GM06990 (cell line): ENCODE data around the gene YAP1.

Source experiments
- DNase-seq: peaks from one replicate; pipeline ENCODE4 v3.0.0-alpha.2; 2011; ENCODE audit not compliant: insufficient read length; ENCODE audit errors: extremely low read depth
- H3K27me3 ChIP-seq: replicated peaks from 2 replicates; pipeline ENCODE4 v1.6.0; 2011; ENCODE audit warnings: low read length; ENCODE audit not compliant: control insufficient read depth, insufficient read depth
- H3K36me3 ChIP-seq: 2 replicates; pipeline ENCODE4 v1.5.1; 2011; ENCODE audit warnings: low read length; ENCODE audit not compliant: control insufficient read depth, insufficient read depth
- H3K4me3 ChIP-seq: replicated peaks from 2 replicates; pipeline ENCODE4 v1.5.1; 2011; ENCODE audit warnings: low read depth, mild to moderate bottlenecking, control low read depth, low read length
- CTCF ChIP-seq: IDR thresholded peaks from 2 replicates; pipeline ENCODE4 v1.5.1; 2011; ENCODE audit warnings: low read length, control low read depth, mild to moderate bottlenecking, inconsistent platforms; ENCODE audit not compliant: insufficient read depth, poor library complexity, severe bottlenecking

The YAP1 gene

GRCh38 chr11:102071497-102072472 is 38.5 kb upstream of the YAP1 start:
- no peak for TF ChIP-seq CTCF
- Histone ChIP-seq H3K4me3 (no peak overlapping the region), H3K36me3 (no peaks in the 10 kb centered on the region), H3K27me3 (no peaks in the 10 kb centered on the region)
- no peak for DNase-seq

GRCh38 chr11:102073253-102073652 is 37.0 kb upstream of the YAP1 start:
- Histone ChIP-seq H3K4me3 (no peak overlapping the region), H3K27me3 (no peaks in the 10 kb centered on the region), H3K36me3 (no peaks in the 10 kb centered on the region)
- no peak for TF ChIP-seq CTCF
- DNase-seq: no peak

DNA sequence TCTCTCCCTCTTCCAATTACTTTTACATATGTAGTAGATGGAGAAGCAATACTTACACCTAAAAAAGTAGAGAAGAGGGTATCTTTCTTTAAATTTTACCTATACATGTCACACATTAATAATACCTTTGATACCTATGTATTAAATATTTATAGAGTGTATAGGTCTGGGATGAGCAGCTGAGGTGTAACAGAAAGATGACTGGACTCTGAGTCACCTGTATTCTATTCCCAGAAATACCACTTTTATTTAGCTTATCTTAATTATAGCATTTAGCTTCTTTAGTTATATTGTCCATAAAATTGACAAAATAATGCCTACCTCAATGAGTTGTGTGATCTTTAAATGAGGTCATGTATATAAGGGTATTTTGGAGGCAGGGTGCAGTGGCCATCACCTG is 30.6 kb upstream of the YAP1 start:
- no peak for TF ChIP-seq CTCF
- no peaks in the 10 kb centered on the region for H3K36me3 ChIP-seq
- H3K4me3 ChIP-seq: no peak overlapping the region
- H3K27me3 ChIP-seq: no peaks in the 10 kb centered on the region
- DNase-seq: no peak

GRCh38 chr11:102081313-102081712 is 28.9 kb upstream of the YAP1 start:
- Histone ChIP-seq H3K27me3 (no peaks in the 10 kb centered on the region), H3K4me3 (no peak overlapping the region), H3K36me3 (no peaks in the 10 kb centered on the region)
- DNase-seq: no peak
- no peak for TF ChIP-seq CTCF

DNA sequence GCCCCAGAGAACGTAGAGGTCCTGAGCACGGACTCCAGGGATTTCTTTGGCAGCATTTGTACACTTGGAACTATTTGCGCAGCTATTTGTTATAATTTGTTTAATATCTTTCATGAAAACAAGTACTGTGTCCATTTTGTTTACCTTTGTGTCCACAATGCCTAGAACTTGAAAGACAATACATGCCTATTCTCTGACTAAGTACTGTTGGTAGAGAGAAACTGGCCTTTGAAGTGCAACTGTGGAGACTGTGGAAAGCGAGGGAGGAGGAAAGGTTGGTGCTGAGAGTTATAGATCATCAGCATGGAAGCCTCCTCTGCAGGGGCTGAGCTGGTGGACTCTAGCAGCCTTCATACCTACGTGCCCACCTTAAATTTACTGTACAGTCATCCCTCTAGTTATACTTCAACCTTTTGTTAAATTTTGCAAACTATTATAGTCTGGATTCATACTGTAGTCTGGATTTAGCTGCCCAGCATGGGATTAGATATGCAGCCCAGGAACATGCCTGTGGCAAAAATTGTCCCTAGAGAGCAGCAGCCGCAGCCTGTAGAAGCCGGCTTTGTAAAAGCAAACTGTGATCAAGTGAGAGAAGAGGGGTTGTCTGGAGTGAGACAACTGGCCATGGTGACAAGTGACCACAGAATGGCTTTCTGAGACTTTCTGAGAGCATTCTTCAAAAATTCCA is 24.2 kb upstream of the YAP1 start:
- no peak overlapping the region for H3K4me3 ChIP-seq
- no peak for TF ChIP-seq CTCF
- H3K36me3 ChIP-seq: no peaks in the 10 kb centered on the region
- no peak for DNase-seq
- no peaks in the 10 kb centered on the region for H3K27me3 ChIP-seq
